HG03460 (cell line): ENCODE measurements around the gene ZNF324B.
"Not testable (repeated sequence)": the region's sequence is repeated elsewhere in the genome, so short reads cannot be mapped to it uniquely, and the experiment has no call there.

ENCODE experiments used
- ATAC-seq: cut with Tn5 transposase; IDR thresholded peaks from one replicate; pipeline ENCODE4 v1.9.1; 2021; ENCODE audit not compliant: unreplicated experiment

Gene ZNF324B

GRCh38 chr19:58479736-58480480 lies 28.5 kb downstream of the ZNF324B start:
- ATAC-seq = no peak

- no peak for ATAC-seq
Measured at GRCh38 chr19:58480481-58480830, 29.0 kb downstream of the ZNF324B start.

GRCh38 chr19:58480831-58481230 lies 29.4 kb downstream of the ZNF324B start:
- ATAC-seq = no peak

- no peak for ATAC-seq
Measured at GRCh38 chr19:58482372-58482771, 30.9 kb downstream of the ZNF324B start.

GRCh38 chr19:58483776-58484175 lies 32.4 kb downstream of the ZNF324B start:
- ATAC-seq = no peak

GRCh38 chr19:58484349-58484748 lies 32.9 kb downstream of the ZNF324B start:
- ATAC-seq = not testable (repeated sequence)

- ATAC-seq = no peak
Measured at GRCh38 chr19:58491393-58491792, 40.0 kb downstream of the ZNF324B start.

- ATAC-seq = no peak
Measured at GRCh38 chr19:58492265-58492664, 40.8 kb downstream of the ZNF324B start.

- no peak for ATAC-seq
Measured at GRCh38 chr19:58497634-58498170, 46.3 kb downstream of the ZNF324B start.

- peak; percentile 6 for ATAC-seq
Measured at GRCh38 chr19:58498316-58499020, 47.0 kb downstream of the ZNF324B start.

- peak; percentile 87 for ATAC-seq
Measured at GRCh38 chr19:58499021-58499927, 47.9 kb downstream of the ZNF324B start.

- no peak for ATAC-seq
Measured at GRCh38 chr19:58500242-58500641, 48.8 kb downstream of the ZNF324B start.
